Neural cell (in vitro differentiated cells): ENCODE data around the gene TPRG1. TPM values are rescaled to one million over a fixed set of nuclear protein-coding genes. Genes with fewer than 3 reads are reported as not detected.

Experiments
- H2AFZ ChIP-seq: fragments of 200-600, 300-800 bp; sonication (generic), shearing (Covaris generic); 2 replicates; pipeline ENCODE4 v1.6.0; 2014; ENCODE audit warnings: low read depth, mild to moderate bottlenecking, antibody characterized with exemption, low read length, moderate library complexity
- H3F3A ChIP-seq: fragments of 200-600 bp; shearing (Covaris generic); 2 replicates; pipeline ENCODE4 v1.6.1; 2016; ENCODE audit warnings: mild to moderate bottlenecking, moderate library complexity, mixed read lengths, antibody characterized with exemption, low read length; ENCODE audit not compliant: insufficient read depth, poor library complexity, severe bottlenecking
- H3K27ac ChIP-seq: fragments of 200-600, 300-800 bp; sonication (generic), shearing (Covaris generic); 2 replicates; pipeline ENCODE4 v1.5.1; 2014; ENCODE audit warnings: mild to moderate bottlenecking, low read length, moderate library complexity
- H3K27me3 ChIP-seq: fragments of 300-800, 200-600 bp; sonication (generic), shearing (Covaris generic); 2 replicates; pipeline ENCODE4 v1.6.0; 2014; ENCODE audit warnings: mild to moderate bottlenecking, low read depth, low read length, moderate library complexity; ENCODE audit not compliant: insufficient read depth
- H3K36me3 ChIP-seq: fragments of 300-800, 200-600 bp; sonication (generic), shearing (Covaris generic); 2 replicates; pipeline ENCODE4 v1.5.1; 2014; ENCODE audit warnings: mild to moderate bottlenecking, antibody characterized with exemption, low read length, moderate library complexity; ENCODE audit not compliant: insufficient read depth
- H3K4me2 ChIP-seq: fragments of 300-800, 200-600 bp; sonication (generic), shearing (Covaris generic); 2 replicates; pipeline ENCODE4 v1.6.0; 2014; ENCODE audit warnings: mild to moderate bottlenecking, low read length
- H3K4me3 ChIP-seq: fragments of 300-800, 200-600 bp; sonication (generic), shearing (Covaris generic); 2 replicates; pipeline ENCODE4 v1.5.1; 2014; ENCODE audit warnings: mild to moderate bottlenecking, low read length, moderate library complexity
- H3K79me2 ChIP-seq: fragments of 200-600 bp; shearing (Covaris generic); replicated peaks from 2 replicates; pipeline ENCODE4 v1.6.0; 2014; ENCODE audit warnings: mild to moderate bottlenecking, low read length, moderate library complexity; ENCODE audit not compliant: insufficient read depth
- H3K9ac ChIP-seq: fragments of 300-800, 200-600 bp; sonication (generic), shearing (Covaris generic); 2 replicates; pipeline ENCODE4 v1.6.1; 2016; ENCODE audit warnings: mild to moderate bottlenecking, low read length, mixed read lengths
- H3K9me2 ChIP-seq: fragments of 200-600 bp; shearing (Covaris generic); 2 replicates; pipeline ENCODE4 v1.6.1; 2016; ENCODE audit warnings: mild to moderate bottlenecking, low read length, mixed read lengths; ENCODE audit not compliant: insufficient read depth
- H3K9me3 ChIP-seq: fragments of 200-600, 300-800 bp; sonication (generic), shearing (Covaris generic); 2 replicates; pipeline ENCODE4 v1.6.1; 2016; ENCODE audit warnings: mild to moderate bottlenecking, mixed run types, low read length, moderate library complexity, mixed read lengths
- H4K20me1 ChIP-seq: fragments of 200-600 bp; shearing (Covaris generic); 2 replicates; pipeline ENCODE4 v1.6.1; 2016; ENCODE audit warnings: mild to moderate bottlenecking, mixed run types; ENCODE audit not compliant: insufficient read depth
- CTCF ChIP-seq: fragments of 450-650 bp; IDR thresholded peaks from 2 replicates; pipeline ENCODE4 v1.5.1; 2014; ENCODE audit warnings: antibody characterized with exemption, mild to moderate bottlenecking, moderate library complexity; ENCODE audit not compliant: poor library complexity, severe bottlenecking
- EP300 ChIP-seq: fragments of 450-650 bp; conservative IDR thresholded peaks from 2 replicates; pipeline ENCODE4 v1.6.1; 2014; ENCODE audit warnings: antibody characterized with exemption, mild to moderate bottlenecking, moderate library complexity; ENCODE audit not compliant: poor library complexity, severe bottlenecking
- EZH2 ChIP-seq: fragments of 200-600, 300-800 bp; shearing (Covaris generic), sonication (generic); IDR thresholded peaks from 2 replicates; pipeline ENCODE4 v1.6.1; 2014; ENCODE audit warnings: antibody characterized with exemption, low read length, borderline replicate concordance, mild to moderate bottlenecking; ENCODE audit not compliant: insufficient read depth, poor library complexity, severe bottlenecking
- MXI1 ChIP-seq: fragments of 450-650 bp; conservative IDR thresholded peaks from 2 replicates; pipeline ENCODE4 v1.6.1; 2014; ENCODE audit warnings: antibody characterized with exemption, mild to moderate bottlenecking; ENCODE audit not compliant: poor library complexity, severe bottlenecking
- POLR2AphosphoS5 ChIP-seq: IDR thresholded peaks from 2 replicates; pipeline ENCODE4 v1.6.1; 2012
- RAD21 ChIP-seq: fragments of 450-650 bp; conservative IDR thresholded peaks from 2 replicates; pipeline ENCODE4 v1.6.1; 2014; ENCODE audit warnings: antibody characterized with exemption, mild to moderate bottlenecking, moderate library complexity
- REST ChIP-seq: IDR thresholded peaks from 2 replicates; pipeline ENCODE4 v1.6.1; 2012; ENCODE audit warnings: borderline replicate concordance
- SMC3 ChIP-seq: fragments of 450-650 bp; conservative IDR thresholded peaks from 2 replicates; pipeline ENCODE4 v1.6.1; 2014; ENCODE audit warnings: antibody characterized with exemption, mild to moderate bottlenecking, moderate library complexity; ENCODE audit not compliant: poor library complexity
- TAF1 ChIP-seq: IDR thresholded peaks from 2 replicates; pipeline ENCODE4 v1.6.1; 2012; ENCODE audit warnings: low read depth
- polyA plus RNA-seq: library from polyadenylated mRNA; depleted of rRNA; stranded (reverse); fragments of >200 nt; gene quantifications from 2 replicates; pipeline ENCODE4 v1.2.3, GENCODE V29; 2014

TPRG1 gene
- polyA plus RNA-seq, 1 donor from 2014 or later, result 0.17 TPM

- Histone ChIP-seq H3K27ac (no peak overlapping the region), H2AFZ (no peak overlapping the region), H3K36me3 (no peaks in the 10 kb centered on the region), H3K9me2 (no peaks in the 10 kb centered on the region), H3K9me3 (no peaks in the 10 kb centered on the region), H3K9ac (no peak overlapping the region), H3K4me3 (no peak overlapping the region), H3K4me2 (no peak overlapping the region), H3K79me2 (no peaks in the 10 kb centered on the region), H4K20me1 (no peaks in the 10 kb centered on the region), H3F3A (no peaks in the 10 kb centered on the region), H3K27me3 (no peaks in the 10 kb centered on the region)
- TF ChIP-seq MXI1 (no peak), SMC3 (no peak), EZH2 (no peak), POLR2AphosphoS5 (no peak), REST (no peak), EP300 (no peak), RAD21 (no peak), CTCF (no peak), TAF1 (no peak)
Observed at GRCh38 chr3:189320511-189320910, 148.7 kb downstream of the TPRG1 start.

GRCh38 chr3:189322339-189322738, 150.6 kb downstream of the TPRG1 start:
- Histone ChIP-seq H3K9me2 (no peaks in the 10 kb centered on the region), H4K20me1 (no peaks in the 10 kb centered on the region), H3K27me3 (no peaks in the 10 kb centered on the region), H3K4me2 (no peak overlapping the region), H3K27ac (no peak overlapping the region), H3K4me3 (no peak overlapping the region), H3K9me3 (no peaks in the 10 kb centered on the region), H3K36me3 (no peaks in the 10 kb centered on the region), H3F3A (no peaks in the 10 kb centered on the region), H3K79me2 (no peaks in the 10 kb centered on the region), H3K9ac (no peak overlapping the region), H2AFZ (no peak overlapping the region)
- no peak for TF ChIP-seq EP300
- TF ChIP-seq REST, result no peak
- no peak for TF ChIP-seq SMC3
- no peak for TF ChIP-seq EZH2
- TF ChIP-seq POLR2AphosphoS5, result no peak
- no peak for TF ChIP-seq MXI1
- no peak for TF ChIP-seq TAF1
- TF ChIP-seq CTCF, result no peak
- no peak for TF ChIP-seq RAD21
